ENCODE data around the gene BCL2L2.
"Not testable (repeated sequence)": the region's sequence is repeated elsewhere in the genome, so short reads cannot be mapped to it uniquely, and the experiment has no call there.

The BCL2L2 gene

DNA sequence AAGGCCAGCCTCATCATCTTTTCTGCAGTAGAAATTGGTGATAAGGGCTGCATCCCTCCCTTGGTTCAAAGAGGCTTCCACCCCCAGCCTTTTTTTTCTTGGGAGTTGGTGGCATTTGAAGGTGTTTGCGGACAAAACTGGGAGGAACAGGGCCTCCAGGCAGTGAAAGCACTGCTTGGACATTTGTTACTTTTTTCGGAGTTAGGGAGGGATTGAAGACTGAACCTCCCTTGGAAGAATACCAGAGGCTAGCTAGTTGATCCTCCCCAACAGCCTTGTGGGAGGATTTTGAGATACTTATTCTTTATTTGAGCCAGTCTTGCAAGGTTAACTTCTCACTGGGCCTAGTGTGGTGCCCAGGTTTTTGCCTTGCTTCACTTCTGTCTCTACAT is 17.8 kb downstream of the BCL2L2 start:
- no peak for DNase-seq (ENCODE audit: low read depth)

DNA sequence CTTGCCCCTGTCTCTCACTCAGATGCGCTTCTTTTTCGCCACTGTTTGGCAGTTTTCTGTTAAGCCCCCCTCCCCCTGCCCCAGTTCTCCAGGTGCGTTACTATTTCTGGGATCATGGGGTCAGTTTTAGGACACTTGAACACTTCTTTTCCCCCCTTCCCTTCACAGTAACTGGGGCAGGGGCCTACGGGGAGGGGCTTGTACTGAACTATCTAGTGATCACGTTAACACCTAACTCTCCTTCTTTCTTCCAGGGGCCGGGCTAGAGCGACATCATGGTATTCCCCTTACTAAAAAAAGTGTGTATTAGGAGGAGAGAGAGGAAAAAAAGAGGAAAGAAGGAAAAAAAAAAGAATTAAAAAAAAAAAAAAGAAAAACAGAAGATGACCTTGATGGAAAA is 18.4 kb downstream of the BCL2L2 start:
- no peak for DNase-seq (ENCODE audit: low read depth)

DNA sequence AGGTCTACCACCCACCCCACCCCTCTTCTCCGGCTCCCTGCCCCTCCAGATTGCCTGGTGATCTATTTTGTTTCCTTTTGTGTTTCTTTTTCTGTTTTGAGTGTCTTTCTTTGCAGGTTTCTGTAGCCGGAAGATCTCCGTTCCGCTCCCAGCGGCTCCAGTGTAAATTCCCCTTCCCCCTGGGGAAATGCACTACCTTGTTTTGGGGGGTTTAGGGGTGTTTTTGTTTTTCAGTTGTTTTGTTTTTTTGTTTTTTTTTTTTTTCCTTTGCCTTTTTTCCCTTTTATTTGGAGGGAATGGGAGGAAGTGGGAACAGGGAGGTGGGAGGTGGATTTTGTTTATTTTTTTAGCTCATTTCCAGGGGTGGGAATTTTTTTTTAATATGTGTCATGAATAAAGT is 19.1 kb downstream of the BCL2L2 start:
- DNase-seq (ENCODE audit: low read depth) = not testable (repeated sequence)

DNA sequence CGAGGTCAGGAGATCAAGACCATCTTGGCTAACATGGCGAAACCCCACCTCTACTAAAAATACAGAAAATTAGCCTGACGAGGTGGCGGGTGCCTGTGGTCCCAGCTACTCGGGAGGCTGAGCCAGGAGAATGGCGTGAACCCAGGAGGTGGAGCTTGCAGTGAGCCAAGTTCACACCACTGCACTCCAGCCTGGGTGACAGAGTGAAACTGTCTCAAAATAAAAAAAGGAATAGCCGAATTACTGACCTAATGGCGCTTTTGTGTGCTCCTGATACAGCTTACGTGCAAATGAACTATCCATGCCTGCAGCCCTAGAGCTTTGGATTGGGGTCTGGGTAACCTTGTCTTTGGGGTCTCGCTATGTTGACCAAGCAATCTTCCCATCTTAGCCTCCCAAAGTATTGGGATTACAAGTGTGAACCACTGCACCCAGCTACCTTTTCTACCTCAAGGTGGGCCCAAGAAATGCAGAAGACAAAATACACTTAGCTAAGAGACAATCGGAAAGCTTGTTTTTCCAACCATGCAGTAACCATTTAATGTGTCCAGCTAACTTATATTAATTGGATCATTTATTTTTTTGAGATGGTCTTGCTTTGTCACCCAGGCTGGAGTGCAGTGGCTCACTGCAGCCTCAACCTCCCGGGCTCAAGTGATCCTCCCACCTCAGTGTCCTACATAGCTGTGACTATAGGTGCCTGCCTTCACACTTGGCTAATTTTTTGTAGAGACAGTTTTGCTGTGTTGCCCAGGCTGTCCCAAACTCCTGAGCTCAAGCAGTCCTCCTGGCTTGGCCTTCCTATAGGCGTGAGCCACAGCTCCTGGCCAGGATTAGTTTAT is 20.1 kb downstream of the BCL2L2 start:
- no peak for DNase-seq (ENCODE audit: low read depth)

DNA sequence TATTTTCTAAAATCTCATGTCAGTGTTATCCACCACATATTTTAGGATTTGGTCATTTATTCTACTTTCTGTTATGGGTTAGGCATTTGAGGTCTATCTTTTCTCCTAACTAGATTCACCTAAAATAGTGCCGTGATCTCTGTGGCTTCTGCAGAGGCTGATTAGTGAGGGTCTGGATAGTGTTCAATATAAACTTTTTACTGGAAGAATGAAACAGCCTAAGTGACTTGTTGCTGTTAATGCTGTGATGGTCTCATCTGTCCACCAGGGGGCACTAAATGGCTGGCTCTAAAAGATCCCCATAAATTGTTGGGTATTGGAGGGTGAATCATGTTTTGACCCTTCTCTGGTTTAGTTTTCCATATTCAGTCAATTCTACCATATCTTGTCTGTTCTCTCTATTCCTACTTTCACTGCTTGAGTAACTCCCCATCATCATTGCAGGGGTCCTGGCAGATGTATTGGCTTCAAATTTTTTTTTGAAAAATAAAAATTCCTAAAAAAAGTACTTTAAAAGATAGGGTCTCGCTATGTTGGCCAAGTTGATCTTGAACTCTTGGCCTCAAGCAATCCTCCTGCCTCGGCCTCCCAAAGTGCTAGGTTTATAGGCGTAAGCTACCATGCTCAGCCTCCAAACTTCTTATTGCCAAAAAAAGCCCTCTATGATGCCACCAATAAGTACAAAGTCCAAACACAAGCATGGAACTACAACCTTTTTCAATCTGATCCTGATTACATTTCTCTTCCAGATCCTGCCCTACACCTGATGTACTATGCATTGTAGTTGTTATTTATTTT is 21.5 kb downstream of the BCL2L2 start:
- DNase-seq (ENCODE audit: low read depth) = peak; percentile 64

DNA sequence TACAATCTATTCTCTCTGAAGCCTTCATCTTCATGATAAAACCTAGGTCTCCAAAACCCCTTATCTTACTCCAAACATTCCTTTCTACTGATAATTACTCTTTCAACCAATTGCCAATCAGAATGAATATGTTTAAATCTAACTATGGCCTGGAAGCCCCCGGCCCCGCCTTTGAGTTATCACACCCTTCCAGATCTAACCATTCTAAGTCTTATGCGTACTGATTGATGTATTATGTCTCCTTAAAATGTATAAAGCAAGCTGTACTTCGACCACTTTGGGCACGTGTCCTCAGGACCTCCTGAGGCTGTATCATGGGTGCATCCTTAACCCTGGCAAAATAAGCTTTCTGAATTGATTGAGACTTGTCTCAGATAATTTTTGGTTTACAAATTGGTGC is 29.0 kb downstream of the BCL2L2 start:
- no peak for DNase-seq (ENCODE audit: low read depth)

DNA sequence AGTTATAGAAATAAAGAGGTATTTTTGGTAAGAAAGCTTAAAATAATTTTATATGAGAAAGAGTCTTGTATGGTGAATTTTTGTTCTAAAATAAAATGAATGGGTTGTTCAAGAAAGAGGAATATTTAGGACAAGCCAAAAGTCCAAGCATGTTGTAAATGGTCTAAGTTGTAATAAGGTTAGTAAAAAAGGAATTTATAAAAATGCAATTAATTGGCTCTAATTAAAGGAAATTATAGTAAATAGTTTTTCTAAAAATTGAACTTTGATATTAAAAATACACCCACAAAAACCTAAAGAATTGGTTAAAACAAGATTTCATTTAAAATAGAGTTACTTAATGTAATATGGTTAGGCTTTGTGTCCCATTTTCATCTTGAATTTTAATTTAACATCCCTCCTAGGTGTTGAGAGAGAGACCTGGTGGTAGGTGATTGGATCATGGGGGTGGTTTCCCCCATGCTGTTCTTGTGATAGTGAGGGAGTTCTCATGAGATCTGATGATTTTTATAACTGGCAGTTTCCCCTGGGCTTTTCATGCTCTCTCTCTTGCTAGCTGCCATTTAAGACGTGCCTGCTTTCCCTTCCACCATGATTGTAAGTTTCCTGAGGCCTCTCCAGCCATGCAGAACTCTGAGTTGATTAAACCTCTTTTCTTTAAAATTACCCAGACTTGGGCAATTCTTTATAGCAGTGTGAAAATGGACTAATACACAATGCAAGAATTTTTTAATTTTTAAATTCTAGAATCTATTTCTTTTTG is 33.1 kb downstream of the BCL2L2 start:
- no peak for DNase-seq (ENCODE audit: low read depth)

DNA sequence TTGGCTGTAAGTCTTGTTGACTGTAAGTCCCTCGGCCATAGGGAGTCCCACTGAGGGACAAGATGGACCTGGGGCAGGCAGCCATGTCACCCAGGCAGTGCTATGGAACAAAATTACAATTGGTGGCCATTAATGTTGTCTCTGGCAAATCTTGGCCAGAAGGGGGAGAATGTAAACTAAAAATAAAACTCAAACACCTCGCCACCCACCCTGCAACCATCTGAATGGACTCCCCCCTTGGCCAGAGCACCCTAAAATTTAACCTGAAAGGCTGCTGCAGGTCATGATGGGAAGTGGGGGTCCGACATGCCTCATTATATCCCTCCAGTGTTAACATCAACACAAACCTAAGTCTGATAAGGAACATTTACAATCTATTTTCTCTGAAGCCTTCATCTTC is 37.8 kb downstream of the BCL2L2 start:
- no peak for DNase-seq (ENCODE audit: low read depth)

DNA sequence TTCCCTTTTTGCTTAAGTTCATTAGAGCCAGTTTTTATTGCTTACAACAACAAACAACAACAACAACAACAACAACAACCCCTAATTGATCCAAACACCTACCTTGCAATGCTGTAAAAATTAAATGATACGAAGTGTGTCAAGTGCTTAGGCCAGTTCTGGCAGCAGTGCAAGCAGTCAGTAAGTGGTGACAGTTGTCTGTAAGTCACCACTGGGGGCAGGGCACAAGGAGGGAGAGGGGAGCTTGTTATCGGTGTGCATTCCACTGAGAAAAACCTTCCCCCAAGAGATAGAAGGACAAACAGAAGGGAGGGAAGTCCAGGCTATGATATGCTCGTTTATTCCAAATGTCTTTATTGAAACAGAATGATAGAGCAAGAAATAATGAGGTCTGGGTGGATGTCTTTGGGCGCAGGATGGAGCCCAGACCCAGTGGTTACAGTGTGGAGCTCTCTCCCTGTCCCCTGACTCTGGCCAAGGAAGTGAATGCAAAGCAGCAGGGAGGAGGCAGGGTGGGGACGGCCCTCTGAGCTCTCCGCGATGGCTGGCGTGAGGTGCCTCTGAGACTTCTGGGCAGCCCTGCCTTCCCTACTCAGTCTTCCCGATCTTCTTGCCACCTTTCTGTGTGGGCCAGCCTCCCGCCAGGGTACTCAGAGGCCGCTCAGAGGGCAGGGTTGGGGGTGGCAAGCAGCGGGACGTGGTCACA is 39.5 kb downstream of the BCL2L2 start:
- no peak for DNase-seq (ENCODE audit: low read depth)

DNA sequence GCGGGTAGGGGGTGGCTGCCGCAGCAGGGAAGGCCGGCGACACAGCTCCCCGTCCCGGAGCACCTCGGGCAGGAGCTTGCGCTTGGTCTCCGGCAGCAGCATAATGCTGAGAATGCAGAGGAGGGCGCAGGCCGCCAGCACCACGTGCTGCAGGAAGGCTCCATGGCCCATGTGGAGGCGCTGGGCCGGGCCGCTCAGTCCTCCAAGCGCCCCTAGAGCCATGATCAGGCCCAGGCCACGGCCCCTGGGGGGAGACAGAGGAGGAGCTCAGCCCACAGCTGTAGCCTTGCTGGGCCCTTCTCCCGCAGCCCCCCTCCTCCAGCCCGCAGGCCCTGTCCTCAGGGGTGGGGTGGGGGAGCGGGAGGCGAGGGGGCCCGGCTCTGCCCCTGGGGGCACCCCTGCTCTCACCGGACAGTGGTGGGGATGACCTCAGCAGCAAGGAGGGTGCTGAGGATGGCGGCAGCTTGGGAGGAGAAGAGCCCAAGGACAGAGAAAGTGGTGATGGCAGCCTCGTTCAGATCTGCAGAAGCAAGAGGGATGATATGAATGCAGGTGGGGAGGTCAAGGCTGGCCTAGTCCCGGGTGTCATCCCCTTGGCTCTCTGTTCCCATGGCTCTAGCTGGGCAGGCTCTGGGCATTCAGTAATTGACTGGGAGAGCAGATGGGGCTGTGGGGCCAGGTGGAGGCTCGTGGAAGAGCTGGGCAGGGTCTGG is 40.2 kb downstream of the BCL2L2 start:
- no peak for DNase-seq (ENCODE audit: low read depth)

DNA sequence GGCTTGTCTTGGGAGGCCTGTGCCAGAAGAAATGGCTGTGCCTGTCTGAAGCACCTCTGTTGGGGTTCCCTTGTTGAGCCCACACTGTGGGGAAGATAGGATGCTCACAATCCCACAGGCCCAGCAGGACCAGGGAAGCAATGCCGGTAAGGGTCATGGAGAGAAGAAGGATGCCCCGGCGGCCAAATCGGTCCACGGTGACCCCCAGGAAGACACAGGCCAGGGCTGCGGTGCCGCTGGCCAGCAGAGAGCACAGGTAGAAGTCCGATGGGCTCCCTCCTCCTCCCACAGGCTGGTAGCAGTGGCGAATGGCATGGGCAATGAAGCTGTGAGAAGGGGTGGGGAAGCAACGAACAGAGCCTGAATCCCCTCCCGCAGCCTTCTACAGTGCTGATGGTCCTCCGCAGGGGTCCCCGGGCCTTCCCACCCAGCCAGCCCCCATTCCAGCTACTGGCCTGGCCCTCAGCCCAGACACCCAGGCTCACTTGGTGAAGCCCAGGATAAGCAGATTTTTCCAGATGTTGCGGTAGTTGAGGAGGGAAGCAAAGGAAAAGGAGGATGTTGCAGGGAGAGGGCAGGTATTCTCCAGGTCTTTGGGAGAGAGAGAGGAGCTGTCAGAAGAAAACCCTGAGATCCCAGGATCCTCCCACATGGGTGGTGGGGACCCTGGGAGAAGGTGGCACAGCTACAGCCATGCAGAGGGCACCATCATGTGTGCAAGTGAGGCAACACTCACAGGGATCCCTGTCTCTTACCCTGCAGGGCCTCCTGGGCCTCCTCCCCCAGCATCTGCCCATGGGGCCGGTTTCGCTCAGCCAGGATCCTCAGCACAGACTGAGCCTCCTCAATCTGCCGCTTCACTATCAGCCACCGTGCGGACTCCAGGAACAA is 41.0 kb downstream of the BCL2L2 start:
- DNase-seq (ENCODE audit: low read depth) = no peak

DNA sequence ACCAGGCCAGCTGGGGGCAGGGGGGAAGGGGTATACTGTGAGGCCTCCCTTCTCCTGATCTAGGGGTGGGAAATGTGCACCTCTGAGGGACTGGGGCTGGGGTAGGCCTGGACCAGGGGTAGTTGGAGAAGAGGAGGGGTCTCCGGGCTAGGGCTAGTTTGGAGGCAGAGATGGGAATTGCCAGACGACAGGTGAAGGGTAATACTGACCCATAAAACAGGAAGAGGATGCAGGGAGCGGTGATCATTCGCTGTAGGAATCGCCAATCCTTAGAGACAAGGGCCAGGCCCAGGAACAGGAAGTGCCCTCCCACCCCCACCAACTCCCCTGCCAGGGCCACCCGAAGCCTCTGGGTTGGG is 41.6 kb downstream of the BCL2L2 start:
- DNase-seq (ENCODE audit: low read depth) = no peak

DNA sequence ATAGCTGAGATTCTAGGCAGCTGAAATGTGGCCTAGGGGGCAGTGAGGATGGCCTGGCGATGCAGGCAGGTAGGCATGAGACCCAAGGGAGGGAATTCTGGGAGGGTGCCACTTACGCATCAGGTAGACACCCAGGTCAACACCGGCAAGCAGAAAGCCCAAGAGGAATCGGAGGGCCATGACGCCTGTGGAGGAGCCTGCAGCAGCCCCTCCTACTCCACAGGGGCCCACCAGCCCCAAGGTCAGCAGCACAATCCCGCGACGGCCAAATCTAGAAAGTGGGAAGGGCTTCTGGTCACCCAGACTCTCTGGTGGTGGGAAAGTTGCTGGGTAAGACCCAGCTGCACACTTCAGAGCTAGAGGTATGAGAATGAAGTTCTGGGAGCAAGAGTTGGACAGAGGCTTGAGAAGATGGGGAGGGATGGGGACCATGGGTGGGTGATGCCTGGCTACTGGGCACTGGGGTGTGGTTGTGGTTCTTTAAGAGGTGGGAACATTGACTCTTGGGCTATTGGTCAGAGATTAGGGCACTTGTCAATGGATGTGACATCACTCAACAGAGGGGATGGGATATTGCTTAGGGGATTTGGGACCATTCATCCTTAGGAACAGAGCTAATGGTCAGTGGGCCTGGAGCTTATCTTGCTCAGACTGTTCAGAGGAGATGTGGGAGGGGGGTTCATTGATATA is 42.7 kb downstream of the BCL2L2 start:
- DNase-seq (ENCODE audit: low read depth) = no peak

DNA sequence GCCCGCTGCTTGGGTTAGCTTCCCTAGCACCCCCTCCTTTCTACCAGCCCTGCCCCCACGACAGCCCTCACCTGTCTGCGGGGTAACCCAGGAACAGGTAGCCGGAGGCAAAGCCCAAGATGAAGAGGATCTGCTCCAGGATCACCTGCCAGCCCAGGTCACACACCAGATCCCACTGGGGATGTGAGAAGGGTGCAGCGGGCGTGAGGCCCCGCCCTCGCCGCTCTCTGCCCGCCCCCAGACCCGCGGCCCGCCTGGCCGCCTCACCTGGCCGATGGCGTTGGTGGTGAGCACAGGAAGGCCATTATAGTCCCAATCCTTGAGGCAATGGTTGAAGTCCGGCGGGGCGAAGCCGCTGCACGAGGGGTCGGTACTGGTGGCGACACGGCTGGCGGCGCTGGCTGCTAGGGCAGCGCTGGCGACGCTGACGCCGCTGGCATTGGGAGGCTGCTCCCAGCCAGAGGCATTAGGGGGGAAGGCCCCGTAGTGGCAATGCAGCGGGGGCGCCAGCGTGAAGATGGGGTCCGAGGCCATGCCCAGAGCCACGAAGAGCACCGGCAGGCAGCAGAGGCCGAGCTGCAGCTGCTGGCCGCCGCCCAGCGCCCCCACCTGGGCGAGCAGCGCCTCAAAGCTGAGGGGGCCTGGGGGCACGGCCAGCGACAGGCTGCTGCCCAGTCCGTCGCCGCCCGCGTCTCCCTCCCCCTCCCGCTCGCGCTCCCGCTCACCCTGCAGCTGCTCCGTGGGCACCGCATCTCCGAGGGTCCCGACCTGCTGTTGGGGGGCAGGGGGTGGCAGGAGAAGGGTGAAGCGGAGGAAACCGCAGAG is 45.3 kb downstream of the BCL2L2 start:
- no peak for DNase-seq (ENCODE audit: low read depth)

DNA sequence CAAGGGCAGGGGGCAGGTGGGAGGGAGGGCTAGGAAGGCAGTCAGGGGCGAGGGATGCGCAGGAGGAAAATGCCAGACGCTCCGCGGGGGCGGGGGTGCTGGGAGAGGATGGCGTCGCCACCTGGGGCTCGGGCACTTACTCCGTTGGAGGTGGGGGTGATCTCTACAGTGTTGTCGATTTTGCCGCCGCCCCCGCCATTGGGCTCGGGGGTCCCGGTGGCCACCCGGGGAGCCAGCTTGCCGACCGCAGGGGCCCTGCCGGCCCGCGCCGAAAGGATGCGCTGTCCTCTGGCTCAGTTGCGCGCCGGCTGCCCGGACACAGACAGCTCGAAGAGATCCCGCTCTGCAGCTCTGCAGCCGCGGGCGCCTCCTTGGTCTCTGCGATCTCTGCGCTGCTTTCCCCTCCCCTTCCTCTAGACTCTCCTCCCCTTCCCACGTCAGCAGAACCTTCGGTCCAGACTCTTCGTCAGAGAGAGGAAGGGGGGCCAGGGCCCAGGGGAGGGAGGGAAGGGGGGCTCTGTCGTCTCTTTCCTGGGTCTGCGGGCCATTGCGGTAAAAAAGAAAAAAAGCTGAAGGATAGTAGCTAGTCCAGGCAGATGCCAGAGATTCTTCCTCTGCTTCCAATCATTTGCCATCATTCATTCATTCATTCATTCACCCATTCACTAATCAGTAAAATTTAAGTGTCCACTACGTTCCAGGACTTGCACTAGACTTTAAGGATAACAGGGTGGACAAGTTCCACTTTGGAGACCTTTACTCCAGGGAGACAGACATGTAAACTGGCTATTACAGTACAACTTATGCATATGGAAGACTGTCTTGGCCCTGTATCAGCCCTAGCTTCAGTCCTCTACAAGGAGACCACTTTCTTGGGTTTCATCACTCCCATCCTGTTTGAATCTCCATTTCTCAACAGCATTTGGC is 46.1 kb downstream of the BCL2L2 start, which contains the start of gene SLC22A17:
SLC22A17 (minus strand) TSS at position 382 of the 927 bp plus-strand sequence.
- peak; percentile 81 for DNase-seq (ENCODE audit: low read depth)

DNA sequence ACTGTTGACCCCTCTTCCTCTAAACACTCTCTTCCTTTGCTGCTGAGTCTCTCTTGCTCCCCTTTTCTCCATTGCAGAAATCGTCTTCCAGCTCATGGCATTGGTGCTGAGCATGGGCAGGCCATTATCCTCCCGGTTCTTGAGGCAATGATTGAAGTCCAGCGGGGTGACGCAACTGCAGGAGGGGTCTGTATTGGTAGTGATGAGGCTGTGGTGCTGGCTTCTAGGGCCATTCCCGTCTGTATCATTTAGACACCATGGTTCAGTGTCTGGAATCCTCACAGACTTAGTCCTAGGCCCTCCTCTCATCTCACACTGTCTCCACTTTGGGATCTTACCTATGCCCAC is 46.8 kb downstream of the BCL2L2 start:
- DNase-seq (ENCODE audit: low read depth) = no peak

DNA sequence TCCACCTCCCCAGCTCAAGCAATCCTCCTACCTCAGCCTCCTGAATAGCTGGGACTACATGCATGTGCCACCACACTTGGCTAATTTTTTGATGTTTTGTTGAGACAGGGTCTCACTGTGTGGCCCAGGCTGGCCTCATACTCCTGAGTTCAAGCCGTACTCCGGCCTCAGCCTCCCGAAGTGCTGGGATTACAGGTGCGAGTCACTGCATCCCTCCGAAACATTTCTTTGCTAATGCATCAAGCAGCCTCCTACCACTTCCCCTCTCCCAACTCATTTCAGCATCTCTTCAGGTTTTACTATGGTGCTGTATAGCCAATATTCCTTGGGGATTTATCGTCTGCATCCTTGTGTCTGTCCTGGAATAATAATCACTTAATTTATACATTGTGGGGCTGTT is 48.4 kb downstream of the BCL2L2 start:
- DNase-seq (ENCODE audit: low read depth) = no peak

Measured in stromal cell of bone marrow (primary cell).